ENCODE results near the gene PIGP. TPM values are rescaled to one million over a fixed set of nuclear protein-coding genes. Genes with fewer than 3 reads are reported as not detected.

PIGP gene
- total and polyA plus RNA-seq, 9 of the 15 experiments (the other 6 are each of a cell fraction or from before 2014, with no cell fraction given): 18.3 to 122 (median 35.6) TPM

DNA sequence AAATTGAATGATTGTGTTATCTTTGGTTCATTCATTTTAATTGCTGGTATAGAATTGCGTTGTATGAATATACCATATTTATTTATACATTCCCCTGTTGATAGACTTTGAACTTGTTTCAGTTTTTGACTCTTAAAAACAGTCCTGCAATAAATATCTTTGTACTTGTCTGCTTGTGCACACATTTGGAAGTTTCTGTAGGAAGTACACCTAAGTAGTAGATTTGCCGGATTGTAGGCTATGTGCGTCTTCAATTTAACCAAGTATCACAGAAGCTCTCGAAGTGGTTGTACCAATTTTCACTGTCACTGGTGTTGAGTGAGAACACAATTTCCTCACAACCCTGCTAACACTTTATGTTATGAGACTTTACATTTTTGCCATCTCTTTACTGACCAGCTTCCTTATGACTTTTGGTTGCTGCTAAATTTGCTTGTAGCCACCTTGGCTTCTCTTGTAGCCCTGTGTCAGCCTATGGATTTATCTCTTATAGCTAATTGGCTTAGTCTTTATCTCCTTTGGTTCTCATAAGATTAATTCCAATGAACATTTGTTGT, 2.4 kb upstream of the PIGP start (continued):
- TF ChIP-seq, protein P1, sequence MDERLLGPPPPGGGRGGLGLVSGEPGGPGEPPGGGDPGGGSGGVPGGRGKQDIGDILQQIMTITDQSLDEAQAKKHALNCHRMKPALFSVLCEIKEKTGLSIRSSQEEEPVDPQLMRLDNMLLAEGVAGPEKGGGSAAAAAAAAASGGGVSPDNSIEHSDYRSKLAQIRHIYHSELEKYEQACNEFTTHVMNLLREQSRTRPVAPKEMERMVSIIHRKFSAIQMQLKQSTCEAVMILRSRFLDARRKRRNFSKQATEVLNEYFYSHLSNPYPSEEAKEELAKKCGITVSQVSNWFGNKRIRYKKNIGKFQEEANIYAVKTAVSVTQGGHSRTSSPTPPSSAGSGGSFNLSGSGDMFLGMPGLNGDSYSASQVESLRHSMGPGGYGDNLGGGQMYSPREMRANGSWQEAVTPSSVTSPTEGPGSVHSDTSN (CRISPR knock-in tag; IDR thresholded peaks at IDR 0.05; ENCODE audit: low read depth): no peak
- TF ChIP-seq, protein P1 (tag; conservative IDR thresholded peaks at IDR 0.05; ENCODE audit: low read depth): 0 out of 2 replicates have a peak, but pooled peaks have one; percentile 35
- TF ChIP-seq TOE1 (IDR thresholded peaks at IDR 0.05; ENCODE audit: borderline replicate concordance) (no peak), TOE1 (CRISPR knock-in tag; IDR thresholded peaks at IDR 0.05; ENCODE audit: borderline replicate concordance, low read depth) (no peak), SRSF1 (IDR thresholded peaks at IDR 0.05; ENCODE audit: low read depth, low read length) (no peak), FOXP1 (CRISPR knock-in tag; IDR thresholded peaks at IDR 0.05) (no peak), MED1 (CRISPR knock-in tag; IDR thresholded peaks at IDR 0.05; ENCODE audit: borderline replicate concordance) (no peak), ZFP36 (IDR thresholded peaks at IDR 0.05; ENCODE audit: low read depth, low read length, partially characterized antibody) (peak; percentile 67), RBM25 (IDR thresholded peaks at IDR 0.05; ENCODE audit: low read depth, low read length, severe bottlenecking) (peak; percentile 82), ZFP30 (CRISPR knock-in tag; IDR thresholded peaks at IDR 0.05; ENCODE audit: borderline replicate concordance) (no peak)
- TF ChIP-seq, protein P2, sequence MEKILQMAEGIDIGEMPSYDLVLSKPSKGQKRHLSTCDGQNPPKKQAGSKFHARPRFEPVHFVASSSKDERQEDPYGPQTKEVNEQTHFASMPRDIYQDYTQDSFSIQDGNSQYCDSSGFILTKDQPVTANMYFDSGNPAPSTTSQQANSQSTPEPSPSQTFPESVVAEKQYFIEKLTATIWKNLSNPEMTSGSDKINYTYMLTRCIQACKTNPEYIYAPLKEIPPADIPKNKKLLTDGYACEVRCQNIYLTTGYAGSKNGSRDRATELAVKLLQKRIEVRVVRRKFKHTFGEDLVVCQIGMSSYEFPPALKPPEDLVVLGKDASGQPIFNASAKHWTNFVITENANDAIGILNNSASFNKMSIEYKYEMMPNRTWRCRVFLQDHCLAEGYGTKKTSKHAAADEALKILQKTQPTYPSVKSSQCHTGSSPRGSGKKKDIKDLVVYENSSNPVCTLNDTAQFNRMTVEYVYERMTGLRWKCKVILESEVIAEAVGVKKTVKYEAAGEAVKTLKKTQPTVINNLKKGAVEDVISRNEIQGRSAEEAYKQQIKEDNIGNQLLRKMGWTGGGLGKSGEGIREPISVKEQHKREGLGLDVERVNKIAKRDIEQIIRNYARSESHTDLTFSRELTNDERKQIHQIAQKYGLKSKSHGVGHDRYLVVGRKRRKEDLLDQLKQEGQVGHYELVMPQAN (IDR thresholded peaks at IDR 0.05; ENCODE audit: borderline replicate concordance): no peak

All from K562 (cell line).